Right kidney (tissue), 1 donor: ENCODE data around the gene DNAJC19.

Experiments
- DNase-seq: peaks from one replicate; pipeline ENCODE4 v3.0.0-alpha.2; 2016

Gene DNAJC19

DNA sequence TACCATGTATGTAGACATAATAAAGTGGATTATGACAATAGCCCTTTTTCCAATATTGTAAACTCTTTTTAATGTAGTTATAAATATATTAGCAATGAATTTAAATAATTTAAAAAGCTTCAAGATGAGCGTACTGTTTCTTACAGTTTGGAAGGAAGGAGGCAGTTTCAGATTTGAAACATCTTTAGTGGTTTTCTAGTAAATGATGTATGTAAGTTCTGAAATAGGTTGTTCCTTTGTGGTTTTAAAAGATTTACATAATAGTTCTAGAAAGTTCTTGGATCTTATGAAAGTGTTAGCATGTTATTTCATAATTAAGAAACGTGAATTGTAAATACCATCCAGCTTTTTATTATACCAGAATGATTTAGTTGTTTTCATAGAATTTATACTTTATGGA lies 16.0 kb downstream of the DNAJC19 start:
- DNase-seq = no peak

DNA sequence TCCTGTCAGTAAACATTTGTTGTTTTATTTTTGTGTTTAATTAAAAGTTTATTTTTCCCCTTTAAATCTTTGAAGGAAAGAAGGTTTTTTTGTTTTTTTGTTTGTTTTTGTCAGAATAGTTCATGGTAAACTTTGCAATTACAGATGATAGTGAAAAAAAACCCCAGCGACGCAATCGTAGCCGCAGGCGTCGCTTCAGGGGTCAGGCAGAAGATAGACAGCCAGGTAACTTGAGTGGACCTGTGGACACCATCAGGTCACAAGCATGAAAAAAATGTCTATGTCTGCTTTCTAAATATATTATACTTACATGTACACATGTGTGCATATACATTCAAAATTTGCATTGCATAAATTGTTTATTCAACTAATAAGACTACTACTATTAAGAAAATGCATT lies 18.6 kb downstream of the DNAJC19 start:
- no peak for DNase-seq

GRCh38 chr3:180962530-180962929 lies 27.0 kb downstream of the DNAJC19 start:
- no peak for DNase-seq

GRCh38 chr3:180961552-180961951 lies 28.0 kb downstream of the DNAJC19 start:
- no peak for DNase-seq

DNA sequence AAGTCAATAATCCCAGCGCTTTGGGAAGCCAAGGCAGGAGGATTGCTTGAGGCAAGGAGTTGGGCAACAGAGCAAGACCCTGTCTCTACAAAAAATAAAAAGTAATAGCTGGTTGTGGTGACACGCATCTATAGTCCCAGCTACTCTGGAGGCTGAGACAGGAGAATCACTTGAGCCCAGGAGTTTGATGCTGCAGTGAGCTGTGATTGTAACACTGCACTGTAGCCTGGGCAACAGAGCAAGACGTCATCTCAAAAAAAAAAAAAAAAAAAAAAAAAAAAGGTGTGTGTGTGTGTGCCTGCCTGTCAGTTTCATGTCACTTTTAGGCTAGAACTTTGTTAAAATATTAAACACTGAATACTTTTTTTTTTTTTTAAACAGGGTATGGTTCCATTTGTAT lies 28.4 kb downstream of the DNAJC19 start:
- no peak for DNase-seq

- DNase-seq = no peak
Observed at GRCh38 chr3:180959691-180960090, 29.8 kb downstream of the DNAJC19 start.

DNA sequence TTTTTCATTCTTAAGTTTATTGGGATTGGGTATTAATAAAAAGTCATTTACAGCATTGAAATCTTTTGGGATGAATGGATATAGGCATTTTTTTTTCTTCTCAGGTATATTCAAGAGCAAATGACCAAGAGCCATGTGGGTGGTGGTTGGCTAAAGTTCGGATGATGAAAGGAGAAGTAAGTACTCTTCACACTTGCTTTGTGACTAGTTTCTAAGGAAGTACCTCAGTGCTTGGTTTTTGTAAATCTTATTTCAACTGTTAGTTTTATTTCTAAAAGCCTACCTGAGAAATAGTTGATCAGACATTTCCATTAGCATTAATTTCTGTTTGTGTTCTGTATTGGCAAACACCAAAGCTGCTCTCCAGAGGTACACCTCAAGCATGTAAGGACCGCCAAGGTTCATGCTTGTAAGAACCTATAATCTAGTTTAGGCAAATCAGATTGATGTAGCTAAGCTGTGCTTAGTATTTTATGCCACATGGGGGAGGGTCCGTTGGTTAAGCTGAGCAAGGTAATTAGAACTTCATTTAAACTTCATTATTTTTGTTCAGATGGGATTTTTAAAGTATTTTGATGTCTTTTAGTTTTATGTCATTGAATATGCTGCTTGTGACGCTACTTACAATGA lies 41.7 kb downstream of the DNAJC19 start:
- DNase-seq = no peak

DNA sequence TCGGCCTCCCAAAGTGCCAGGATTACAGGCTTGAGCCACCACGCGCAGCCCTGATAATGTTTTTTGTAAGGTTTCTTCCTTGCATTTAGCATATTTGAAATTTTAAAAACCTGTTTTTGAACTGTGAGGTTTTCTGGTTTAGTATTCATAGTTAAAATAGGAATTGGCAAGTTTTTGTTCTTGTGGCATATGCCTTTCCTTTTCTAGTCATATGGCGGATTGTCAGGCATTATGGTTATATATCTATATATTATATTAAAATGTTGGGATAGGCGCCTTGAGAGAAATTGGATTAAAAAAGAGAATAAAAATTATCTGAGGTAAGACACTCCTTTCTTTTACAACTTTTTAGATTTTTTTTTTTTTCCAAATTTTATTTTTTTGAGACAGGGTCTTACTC lies 48.7 kb downstream of the DNAJC19 start:
- DNase-seq = no peak

- DNase-seq = no peak
Observed at GRCh38 chr3:180934638-180935037, 54.9 kb downstream of the DNAJC19 start.
